Astrocyte of the spinal cord (primary cell): Measurements from ENCODE around the gene SLC8A1.

Experiments
- DNase-seq: peaks from one replicate; pipeline ENCODE4 v3.0.0; 2011; ENCODE audit warnings: low read depth, low spot score
- H3K4me3 ChIP-seq: 2 replicates; pipeline ENCODE4 v1.5.1; 2011; ENCODE audit warnings: low read depth, mild to moderate bottlenecking, low read length, moderate library complexity
- CTCF ChIP-seq: IDR thresholded peaks from 2 replicates; pipeline ENCODE4 v1.5.1; 2012; ENCODE audit warnings: low read depth, mild to moderate bottlenecking, low read length, inconsistent platforms
- in situ Hi-C: cut with HindIII; loops from 2 replicates; pipeline ENCODE4 v1.10.0; 2017; ENCODE audit warnings: low sequenced_read_pairs

Gene SLC8A1

GRCh38 chr2:40048506-40048905 is 403.4 kb downstream of the SLC8A1 start:
- no peak for TF ChIP-seq CTCF
- no peak overlapping the region for H3K4me3 ChIP-seq
- in situ Hi-C loops = no loop called here
- DNase-seq = no peak

GRCh38 chr2:40047406-40047805 is 404.5 kb downstream of the SLC8A1 start:
- no peak for TF ChIP-seq CTCF
- DNase-seq = no peak
- in situ Hi-C loops = no loop called here
- no peak overlapping the region for H3K4me3 ChIP-seq
